Peyer's patch (tissue), 4 donors: ENCODE data around the gene ANXA6. TPM values are rescaled to one million over a fixed set of nuclear protein-coding genes. Genes with fewer than 3 reads are reported as not detected.
A peak's percentile ranks its signal among the peaks of the same experiment; 100 is the strongest.

ENCODE experiments used
- DNase-seq, 3 donors: peaks; one replicate each; pipeline ENCODE4 v3.0.0-alpha.2; 2017 to 2019
- H3K27ac ChIP-seq, 4 donors: fragments of 200-600 bp; sonication (generic); one replicate each; pipeline ENCODE4 v1.5.1; 2016 to 2019
- H3K27me3 ChIP-seq, 2 donors: fragments of 200-600 bp; sonication (generic); one replicate each; pipeline ENCODE4 v1.5.1; 2019
- H3K36me3 ChIP-seq, 3 donors: fragments of 200-600 bp; sonication (generic); one replicate each; pipeline ENCODE4 v1.5.1; 2016 to 2019
- H3K4me1 ChIP-seq, 4 donors: fragments of 200-600 bp; sonication (generic); one replicate each; pipeline ENCODE4 v1.5.1; 2016 to 2019
- H3K4me3 ChIP-seq, 4 donors: fragments of 200-600 bp; sonication (generic); 1 replicate in 3 of 4; 2 replicates in 1 of 4; pipeline ENCODE4 v1.5.1; 2016 to 2019; ENCODE audit warnings: mild to moderate bottlenecking in 1 of 4
- H3K9me3 ChIP-seq, 4 donors: fragments of 200-600 bp; sonication (generic); one replicate each; pipeline ENCODE4 v1.5.1; 2016 to 2019; ENCODE audit warnings: mild to moderate bottlenecking in 1 of 4
- CTCF ChIP-seq, 6 experiments: fragments of 450-650 bp in 4 of 6; fragments of 200-600 bp in 2 of 6; sonication (generic) in 1 of 6; IDR thresholded peaks; one replicate each; pipeline ENCODE4 v1.5.1; 2017 to 2019; ENCODE audit warnings: antibody characterized with exemption in 6 of 6, mild to moderate bottlenecking in 3 of 6, moderate library complexity in 1 of 6
- POLR2A ChIP-seq, 2 donors: fragments of 450-650 bp; IDR thresholded peaks; one replicate each; pipeline ENCODE4 v1.5.1; 2017; ENCODE audit warnings: antibody characterized with exemption in 2 of 2, mild to moderate bottlenecking in 2 of 2, moderate library complexity in 2 of 2
- total RNA-seq, 4 donors: library from RNA; depleted of rRNA; stranded (reverse); fragments of >200 nt; gene quantifications; one replicate each; pipeline ENCODE4 v1.1.0, GENCODE V29; 2016

The ANXA6 gene
- total RNA-seq, 4 donors from 2014 or later, result 11.2 to 228 (median 30.1) TPM

GRCh38 chr5:151168602-151169344 lies 11.2 kb upstream of the ANXA6 start:
- DNase-seq, result no peak

GRCh38 chr5:151167022-151167421 lies 9.4 kb upstream of the ANXA6 start:
- Histone ChIP-seq H3K36me3 (no peaks in the 10 kb centered on the region), H3K27me3 (no peaks in the 10 kb centered on the region), H3K9me3 (no peaks in the 10 kb centered on the region), H3K4me3 (no peak overlapping the region), H3K27ac (no peak overlapping the region), H3K4me1 (peaks cover 0 to 4% (median 0%) of the 10 kb centered on the region in 4 donors)
- DNase-seq, result peak in 1 of 3 donors; percentile 30
- TF ChIP-seq POLR2A (IDR thresholded peaks at IDR 0.05) (no peak), CTCF (IDR thresholded peaks at IDR 0.05) (no peak)

More at GRCh38 chr5:151168602-151169344, 11.2 kb upstream of the ANXA6 start:
- H3K27me3 ChIP-seq, result no peaks in the 10 kb centered on the region
- H3K4me1 ChIP-seq, result peaks cover 0 to 4% (median 0%) of the 10 kb centered on the region in 4 donors
- H3K36me3 ChIP-seq, result no peaks in the 10 kb centered on the region
- H3K27ac ChIP-seq, result no peak overlapping the region
- no peak for TF ChIP-seq POLR2A (IDR thresholded peaks at IDR 0.05)
- TF ChIP-seq CTCF (IDR thresholded peaks at IDR 0.05), result no peak
- no peaks in the 10 kb centered on the region for H3K9me3 ChIP-seq
- H3K4me3 ChIP-seq, result no peak overlapping the region

GRCh38 chr5:151164687-151165392 lies 7.3 kb upstream of the ANXA6 start:
- peak; percentile 74 to 93 (median 80) for DNase-seq
- no peaks in the 10 kb centered on the region for H3K9me3 ChIP-seq
- H3K27me3 ChIP-seq, result no peaks in the 10 kb centered on the region
- H3K4me3 ChIP-seq, result no peak overlapping the region
- no peak overlapping the region for H3K27ac ChIP-seq
- no peak for TF ChIP-seq POLR2A (IDR thresholded peaks at IDR 0.05)
- TF ChIP-seq CTCF (IDR thresholded peaks at IDR 0.05), result peak; percentile 81 to 96 (median 93)
- no peaks in the 10 kb centered on the region for H3K36me3 ChIP-seq
- H3K4me1 ChIP-seq, result peaks cover 0 to 4% (median 0%) of the 10 kb centered on the region in 4 donors

- Histone ChIP-seq H3K4me1 (peaks cover 0 to 9% (median 4%) of the 10 kb centered on the region in 4 donors), H3K36me3 (no peaks in the 10 kb centered on the region), H3K27ac (no peak overlapping the region), H3K4me3 (no peak overlapping the region), H3K9me3 (no peaks in the 10 kb centered on the region), H3K27me3 (no peaks in the 10 kb centered on the region)
- DNase-seq, result no peak
- TF ChIP-seq CTCF (IDR thresholded peaks at IDR 0.05) (no peak), POLR2A (IDR thresholded peaks at IDR 0.05) (no peak)
These were observed 5.2 kb upstream of the ANXA6 start for GRCh38 chr5:151162776-151163175.

- Histone ChIP-seq H3K36me3 (no peaks in the 10 kb centered on the region), H3K4me3 (no peak overlapping the region), H3K4me1 (peaks cover 0 to 31% (median 9%) of the 10 kb centered on the region in 4 donors), H3K27me3 (no peaks in the 10 kb centered on the region), H3K27ac (no peak overlapping the region), H3K9me3 (no peaks in the 10 kb centered on the region)
- TF ChIP-seq POLR2A (IDR thresholded peaks at IDR 0.05), result no peak
- TF ChIP-seq CTCF (IDR thresholded peaks at IDR 0.05), result no peak
- no peak for DNase-seq
These were observed 2.2 kb upstream of the ANXA6 start for GRCh38 chr5:151159649-151160373.
